Transverse colon (tissue), 4 donors: ENCODE measurements around the gene TLX2.

ENCODE experiments used
- CTCF ChIP-seq, 5 experiments: fragments of 200-600 bp in 3 of 5; fragments of 450-650 bp in 2 of 5; sonication (generic) in 3 of 5; IDR thresholded peaks; 1 replicate in 2 of 5; 2 replicates in 3 of 5; pipeline ENCODE4 v1.5.1; 2016 to 2017; ENCODE audit warnings: antibody characterized with exemption in 5 of 5, inconsistent platforms in 3 of 5, mild to moderate bottlenecking in 2 of 5, moderate library complexity in 1 of 5
- EP300 ChIP-seq: sonication (generic); formaldehyde crosslinking; IDR thresholded peaks from one replicate; pipeline ENCODE4 v1.6.1; 2017; ENCODE audit warnings: antibody characterized with exemption, low read depth
- POLR2AphosphoS5 ChIP-seq, 3 donors: sonication (generic); formaldehyde crosslinking; IDR thresholded peaks; one replicate each; pipeline ENCODE4 v1.6.1; 2016; ENCODE audit warnings: antibody characterized with exemption in 3 of 3

GRCh38 chr2:74552914-74553811 is 38.9 kb downstream of the TLX2 start:
- TF ChIP-seq CTCF (IDR thresholded peaks at IDR 0.05) = no peak
- TF ChIP-seq POLR2AphosphoS5 (IDR thresholded peaks at IDR 0.05) = no peak
- no peak for TF ChIP-seq EP300
